Measurements from ENCODE around the gene RCSD1.

RCSD1 gene

GRCh38 chr1:167658574-167659328, 28.7 kb downstream of the RCSD1 start:
- TF ChIP-seq CTCF (IDR thresholded peaks at IDR 0.05; ENCODE audit: borderline replicate concordance, insufficient read depth, low read depth, low read length) = no peak
- no peak overlapping the region for H3K4me3 ChIP-seq (ENCODE audit: low read depth, low read length)

GRCh38 chr1:167659450-167659849, 29.4 kb downstream of the RCSD1 start:
- TF ChIP-seq CTCF (IDR thresholded peaks at IDR 0.05; ENCODE audit: borderline replicate concordance, insufficient read depth, low read depth, low read length) = no peak
- H3K4me3 ChIP-seq (ENCODE audit: low read depth, low read length) = no peak overlapping the region

GRCh38 chr1:167659881-167660280, 29.8 kb downstream of the RCSD1 start:
- H3K4me3 ChIP-seq (ENCODE audit: low read depth, low read length) = no peak overlapping the region
- no peak for TF ChIP-seq CTCF (IDR thresholded peaks at IDR 0.05; ENCODE audit: borderline replicate concordance, insufficient read depth, low read depth, low read length)

- no peak overlapping the region for H3K4me3 ChIP-seq (ENCODE audit: low read depth, low read length)
- no peak for TF ChIP-seq CTCF (IDR thresholded peaks at IDR 0.05; ENCODE audit: borderline replicate concordance, insufficient read depth, low read depth, low read length)
Observed at GRCh38 chr1:167661527-167662426, 31.7 kb downstream of the RCSD1 start.

GRCh38 chr1:167663002-167663772, 33.2 kb downstream of the RCSD1 start:
- TF ChIP-seq CTCF (IDR thresholded peaks at IDR 0.05; ENCODE audit: borderline replicate concordance, insufficient read depth, low read depth, low read length) = no peak
- no peak overlapping the region for H3K4me3 ChIP-seq (ENCODE audit: low read depth, low read length)

- TF ChIP-seq CTCF (IDR thresholded peaks at IDR 0.05; ENCODE audit: borderline replicate concordance, insufficient read depth, low read depth, low read length) = no peak
- no peak overlapping the region for H3K4me3 ChIP-seq (ENCODE audit: low read depth, low read length)
Observed at GRCh38 chr1:167665469-167665868, 35.4 kb downstream of the RCSD1 start.
